ENCODE measurements around the gene COQ5. TPM values are rescaled to one million over a fixed set of nuclear protein-coding genes. Genes with fewer than 3 reads are reported as not detected.

Gene COQ5
- total RNA-seq, 3 donors from 2014 or later = 22.8 to 30.0 (median 29.5) TPM

DNA sequence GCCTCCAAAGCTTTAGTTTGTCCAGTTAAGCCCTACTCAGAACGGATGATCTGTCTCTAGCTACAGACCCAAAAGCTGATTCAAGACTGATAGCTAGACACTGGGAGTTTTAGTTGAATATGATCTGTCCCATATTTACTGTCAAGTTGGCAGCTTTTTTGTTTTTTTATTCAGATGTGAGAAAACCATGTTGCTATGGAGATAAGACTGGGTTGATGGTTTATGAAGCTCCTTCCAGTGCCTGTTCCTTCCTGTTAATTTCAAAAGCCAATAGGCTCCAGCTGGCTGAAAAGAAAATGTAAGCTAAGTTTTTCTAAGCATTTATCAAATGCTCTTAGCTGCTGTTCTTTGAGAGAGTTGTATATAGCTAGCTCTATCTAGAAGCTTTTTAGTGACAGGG, 28.4 kb downstream of the COQ5 start:
- intact Hi-C loops (cut with DNase I, micrococcal nuclease) = no loop called here
- H3K4me1 ChIP-seq (ENCODE audit: low read depth) = peaks cover 14% of the 10 kb centered on the region
- ATAC-seq = no peak
- TF ChIP-seq, protein P1, sequence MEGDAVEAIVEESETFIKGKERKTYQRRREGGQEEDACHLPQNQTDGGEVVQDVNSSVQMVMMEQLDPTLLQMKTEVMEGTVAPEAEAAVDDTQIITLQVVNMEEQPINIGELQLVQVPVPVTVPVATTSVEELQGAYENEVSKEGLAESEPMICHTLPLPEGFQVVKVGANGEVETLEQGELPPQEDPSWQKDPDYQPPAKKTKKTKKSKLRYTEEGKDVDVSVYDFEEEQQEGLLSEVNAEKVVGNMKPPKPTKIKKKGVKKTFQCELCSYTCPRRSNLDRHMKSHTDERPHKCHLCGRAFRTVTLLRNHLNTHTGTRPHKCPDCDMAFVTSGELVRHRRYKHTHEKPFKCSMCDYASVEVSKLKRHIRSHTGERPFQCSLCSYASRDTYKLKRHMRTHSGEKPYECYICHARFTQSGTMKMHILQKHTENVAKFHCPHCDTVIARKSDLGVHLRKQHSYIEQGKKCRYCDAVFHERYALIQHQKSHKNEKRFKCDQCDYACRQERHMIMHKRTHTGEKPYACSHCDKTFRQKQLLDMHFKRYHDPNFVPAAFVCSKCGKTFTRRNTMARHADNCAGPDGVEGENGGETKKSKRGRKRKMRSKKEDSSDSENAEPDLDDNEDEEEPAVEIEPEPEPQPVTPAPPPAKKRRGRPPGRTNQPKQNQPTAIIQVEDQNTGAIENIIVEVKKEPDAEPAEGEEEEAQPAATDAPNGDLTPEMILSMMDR (IDR thresholded peaks at IDR 0.05) = no peak
- no peaks in the 10 kb centered on the region for H3K36me3 ChIP-seq (ENCODE audit: low read depth)
- H3K4me3 ChIP-seq = no peak overlapping the region
- no peak for DNase-seq
- no peaks in the 10 kb centered on the region for H3K9me3 ChIP-seq

DNA sequence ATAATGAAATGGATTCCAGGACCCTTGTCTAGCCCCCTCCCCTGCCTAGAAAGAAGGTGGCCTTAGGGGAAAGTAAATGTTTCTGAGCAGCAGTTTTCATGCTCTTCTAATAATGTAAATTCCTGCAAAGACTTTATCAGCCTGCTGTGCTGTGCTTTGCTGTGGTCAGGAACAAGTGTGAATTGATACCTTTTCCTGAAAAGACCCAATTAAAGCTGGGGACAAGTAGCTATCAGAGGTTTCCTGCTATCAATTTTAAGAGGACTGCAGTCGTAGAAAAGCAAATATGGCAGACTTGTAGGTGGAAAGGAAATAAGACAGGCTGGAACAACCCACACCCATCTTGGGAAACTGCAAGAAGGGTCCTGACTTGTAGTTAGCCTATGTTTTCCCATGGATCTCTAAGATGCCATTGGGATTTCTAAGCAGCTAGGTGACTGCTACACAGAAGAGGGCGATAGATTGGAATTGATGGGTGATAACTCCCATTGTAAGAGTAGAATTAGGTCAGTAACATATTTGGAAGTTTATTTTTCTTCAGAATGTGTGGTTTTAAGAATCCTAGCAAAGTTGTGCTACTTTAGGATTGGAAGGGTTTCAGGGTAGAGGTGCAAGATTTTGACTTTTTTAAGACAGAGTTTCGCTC, 30.0 kb downstream of the COQ5 start:
- Histone ChIP-seq H3K4me3 (no peak overlapping the region), H3K9me3 (no peaks in the 10 kb centered on the region), H3K4me1 (ENCODE audit: low read depth) (peaks cover 14% of the 10 kb centered on the region), H3K36me3 (ENCODE audit: low read depth) (no peaks in the 10 kb centered on the region)
- ATAC-seq (no peak), DNase-seq (no peak)
- TF ChIP-seq, protein P1 (IDR thresholded peaks at IDR 0.05) = no peak
- intact Hi-C loops (cut with DNase I, micrococcal nuclease) = loop anchor here in 1 of 2 donors (5.0 kb wide), 1 partner anchor 38 kb away; no protein-coding TSS in a partner anchor

DNA sequence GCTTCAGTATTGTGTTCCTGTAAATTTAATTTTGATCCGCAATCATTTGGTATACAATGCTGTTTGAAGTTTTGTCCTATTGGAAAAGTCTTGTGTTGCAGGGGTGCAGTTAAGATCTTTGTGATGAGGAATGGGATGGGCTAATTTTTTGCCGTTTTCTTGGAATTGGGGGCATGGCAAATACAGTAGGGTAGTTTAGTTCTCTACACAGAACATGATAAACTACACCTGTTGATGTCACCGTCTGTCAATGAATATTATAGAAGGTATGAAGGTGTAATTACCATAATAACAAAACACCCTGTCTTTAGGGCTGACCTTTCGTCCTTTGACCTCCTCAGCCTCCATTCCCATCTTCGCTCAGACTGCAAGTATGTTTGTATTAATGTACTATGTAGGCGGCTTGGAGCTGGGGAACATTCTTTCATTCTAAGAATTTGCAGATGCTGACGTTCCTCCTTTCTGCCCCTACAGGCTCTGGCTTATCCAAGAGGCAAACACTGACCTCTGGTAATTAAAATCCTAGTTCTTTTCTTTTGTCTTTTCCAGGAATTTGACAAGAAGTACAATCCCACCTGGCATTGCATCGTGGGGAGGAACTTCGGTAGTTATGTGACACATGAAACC, 31.3 kb downstream of the COQ5 start:
- no peak for ATAC-seq
- peaks cover 14% of the 10 kb centered on the region for H3K4me1 ChIP-seq (ENCODE audit: low read depth)
- H3K9me3 ChIP-seq = no peaks in the 10 kb centered on the region
- no peak overlapping the region for H3K4me3 ChIP-seq
- no peaks in the 10 kb centered on the region for H3K36me3 ChIP-seq (ENCODE audit: low read depth)
- TF ChIP-seq, protein P1 (IDR thresholded peaks at IDR 0.05) = no peak
- intact Hi-C loops (cut with DNase I, micrococcal nuclease) = loop anchor here in 1 of 2 donors (5.0 kb wide), 1 partner anchor 40 kb away; no protein-coding TSS in a partner anchor
- DNase-seq = no peak

DNA sequence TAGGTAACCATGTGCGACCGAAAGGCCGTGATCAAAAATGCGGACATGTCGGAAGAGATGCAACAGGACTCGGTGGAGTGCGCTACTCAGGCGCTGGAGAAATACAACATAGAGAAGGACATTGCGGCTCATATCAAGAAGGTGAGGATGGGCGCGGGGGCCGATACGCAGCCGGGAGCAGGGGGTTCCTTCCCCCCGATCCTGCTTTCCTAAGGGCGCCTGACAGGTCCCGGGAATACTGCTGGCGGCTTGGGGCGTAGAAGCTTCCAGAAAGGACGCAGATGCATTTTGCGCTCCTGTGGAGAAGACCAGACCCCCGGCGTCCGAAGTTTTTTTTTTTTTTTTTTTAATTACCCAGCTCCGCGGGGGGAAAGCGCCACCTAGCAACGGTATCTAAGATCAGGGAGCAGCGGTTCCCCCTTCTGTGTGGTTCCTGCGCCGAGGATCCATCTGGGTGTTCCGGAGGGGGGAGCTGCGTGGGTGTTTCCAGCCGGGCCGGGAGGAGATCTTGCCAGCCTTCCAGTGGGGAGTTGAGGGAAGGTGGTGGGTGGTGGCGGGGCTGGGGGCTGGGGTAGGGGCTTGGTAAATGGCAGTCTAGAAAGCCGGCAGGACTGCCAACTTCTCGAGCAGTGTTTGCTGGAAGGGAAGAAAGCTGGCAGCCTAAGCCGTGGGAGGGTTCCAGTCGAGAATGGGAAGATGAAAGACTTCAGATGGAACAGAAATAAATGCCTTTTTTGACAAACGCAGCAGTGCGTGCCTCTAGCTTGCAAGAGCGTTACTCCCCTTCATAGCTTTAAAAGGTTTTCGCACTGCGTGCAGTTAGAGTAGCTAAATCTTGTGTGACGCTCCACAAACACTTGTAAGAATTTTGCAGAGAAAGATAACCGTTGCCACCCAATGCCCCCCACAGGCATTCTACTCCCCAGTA, 32.3 kb downstream of the COQ5 start:
- Histone ChIP-seq H3K4me3 (peak overlapping the region; percentile 92), H3K36me3 (ENCODE audit: low read depth) (no peaks in the 10 kb centered on the region), H3K4me1 (ENCODE audit: low read depth) (peaks cover 14% of the 10 kb centered on the region), H3K9me3 (no peaks in the 10 kb centered on the region)
- TF ChIP-seq, protein P1 (IDR thresholded peaks at IDR 0.05) = no peak
- DNase-seq = peak; percentile 68 to 79 (median 73)
- intact Hi-C loops (cut with DNase I, micrococcal nuclease) = loop anchor here in 1 of 2 donors (5.0 kb wide), 1 partner anchor 41 kb away; no protein-coding TSS in a partner anchor
- peak; percentile 56 for ATAC-seq

DNA sequence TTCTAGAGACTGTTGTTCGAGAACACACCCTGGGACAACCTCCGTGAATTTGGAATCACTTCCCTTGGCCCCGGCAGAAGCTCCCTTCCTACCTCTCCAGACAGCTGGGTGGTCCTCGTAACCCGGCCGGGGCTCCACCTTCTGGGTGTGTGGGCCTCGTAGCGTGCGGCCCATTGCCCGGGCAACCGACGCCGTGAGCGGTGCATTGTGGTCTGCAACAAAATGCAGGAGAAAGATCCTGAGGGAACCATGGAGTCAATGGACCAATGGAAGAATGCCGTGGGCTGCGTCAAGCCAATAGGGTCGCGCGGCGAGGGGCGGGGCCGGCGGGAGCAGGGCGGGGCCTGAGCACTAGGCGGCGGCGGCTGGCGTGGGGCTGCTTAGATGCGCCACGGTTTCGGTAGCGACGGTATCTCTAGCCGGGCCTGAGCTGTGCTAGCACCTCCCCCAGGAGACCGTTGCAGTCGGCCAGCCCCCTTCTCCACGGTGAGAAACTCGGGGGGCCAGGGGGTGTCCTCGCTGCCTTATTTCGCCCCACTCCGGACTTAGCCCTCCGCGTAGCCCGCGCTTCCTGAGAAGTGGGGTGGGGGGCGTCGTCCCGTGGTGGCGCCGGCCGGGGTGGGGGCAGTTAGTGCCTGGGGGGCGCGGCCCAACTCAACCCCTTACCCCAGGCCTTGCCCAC, 33.1 kb downstream of the COQ5 start, which contains the start of gene DYNLL1:
Gene DYNLL1, plus strand, starts transcription at position 383 of the 682 bp plus-strand sequence. CDS start 309 bp downstream, outside the sequence.
- Histone ChIP-seq H3K4me3 (peak within 1 kb of the TSS; percentile 92), H3K4me1 (ENCODE audit: low read depth) (peaks cover 14% of the 10 kb centered on the region), H3K36me3 (ENCODE audit: low read depth) (no peaks in the 10 kb centered on the region), H3K9me3 (no peaks in the 10 kb centered on the region)
- peak; percentile 96 to 99 (median 98) for DNase-seq
- TF ChIP-seq, protein P1 (IDR thresholded peaks at IDR 0.05) = no peak
- intact Hi-C loops (cut with DNase I, micrococcal nuclease) = loop anchor here in 1 of 2 donors (5.0 kb wide), 1 partner anchor 41 kb away; no protein-coding TSS in a partner anchor
- ATAC-seq = peak; percentile 99

Measured in mucosa of descending colon (tissue), 3 donors.